Measurements from ENCODE around the gene ANKS6.

The ANKS6 gene

DNA sequence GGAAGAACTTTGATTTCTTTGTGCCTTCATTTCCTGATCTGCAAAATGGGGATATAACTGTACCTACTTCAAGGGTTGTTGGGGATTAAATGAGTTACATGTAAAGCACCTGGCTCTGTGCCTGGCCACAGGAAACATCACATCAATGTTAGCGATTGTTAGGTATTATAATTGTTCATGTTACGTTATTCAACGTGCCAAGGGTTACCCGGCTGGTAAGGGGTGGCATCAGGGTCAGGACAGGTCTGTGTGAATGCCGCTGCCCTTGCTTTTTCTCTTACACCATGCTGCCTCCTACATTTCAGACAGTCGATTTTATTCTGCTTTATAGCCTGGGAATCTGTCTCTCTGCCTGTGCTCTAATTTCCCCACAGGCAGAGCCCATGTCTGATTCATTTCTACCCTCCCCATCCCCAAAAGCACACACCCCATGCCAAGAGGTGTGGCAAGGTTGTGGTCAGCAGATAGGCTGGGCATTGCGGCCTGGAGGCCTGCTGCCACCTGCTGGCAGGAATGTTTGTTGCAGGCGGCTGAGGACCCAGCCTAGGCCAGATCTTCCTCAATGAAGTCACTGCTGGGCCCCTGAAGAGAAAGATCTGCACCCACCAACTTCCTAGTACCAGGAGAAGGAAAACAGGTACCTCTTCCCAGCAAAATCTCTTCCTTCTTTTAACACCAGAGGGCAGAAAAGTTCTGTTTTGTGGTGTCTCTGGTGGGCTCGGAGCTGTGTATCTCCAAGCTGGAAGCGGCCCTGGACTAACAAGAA is 5.3 kb downstream of the ANKS6 start:
- peak; percentile 62 for DNase-seq

DNA sequence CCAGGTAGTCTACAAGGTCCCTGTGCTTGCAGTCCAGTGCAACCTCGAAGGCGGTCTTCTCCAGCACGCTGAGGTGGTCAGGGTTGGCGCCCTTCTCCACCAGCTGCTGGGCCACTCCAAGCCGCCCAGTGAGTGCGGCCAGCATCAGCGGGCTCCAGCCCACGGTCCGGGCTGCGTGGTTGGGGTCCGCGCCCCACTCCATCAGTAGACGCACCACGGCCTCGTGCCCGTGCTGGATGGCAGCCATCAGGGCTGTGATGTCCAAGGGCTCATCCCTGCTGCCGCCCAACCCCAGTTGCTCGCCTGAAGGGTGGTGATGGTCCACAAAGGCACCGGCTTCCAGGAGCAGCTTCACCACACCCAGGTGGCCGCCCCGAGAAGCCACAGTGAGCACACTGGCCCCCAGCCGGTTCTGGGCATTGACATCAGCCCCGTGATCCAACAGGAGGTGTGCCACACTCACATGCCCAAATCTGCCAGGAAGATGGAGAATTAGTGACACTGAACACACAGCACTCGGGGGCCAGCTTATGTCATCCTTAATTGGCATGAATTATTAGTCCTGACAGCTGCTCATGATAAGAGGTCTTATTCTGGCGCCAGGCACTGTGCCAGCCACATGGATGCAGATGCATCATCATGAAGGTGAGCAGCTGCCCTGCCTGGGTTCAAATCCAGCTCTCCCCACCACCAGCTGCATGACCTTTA is 6.1 kb downstream of the ANKS6 start:
- DNase-seq: no peak

DNA sequence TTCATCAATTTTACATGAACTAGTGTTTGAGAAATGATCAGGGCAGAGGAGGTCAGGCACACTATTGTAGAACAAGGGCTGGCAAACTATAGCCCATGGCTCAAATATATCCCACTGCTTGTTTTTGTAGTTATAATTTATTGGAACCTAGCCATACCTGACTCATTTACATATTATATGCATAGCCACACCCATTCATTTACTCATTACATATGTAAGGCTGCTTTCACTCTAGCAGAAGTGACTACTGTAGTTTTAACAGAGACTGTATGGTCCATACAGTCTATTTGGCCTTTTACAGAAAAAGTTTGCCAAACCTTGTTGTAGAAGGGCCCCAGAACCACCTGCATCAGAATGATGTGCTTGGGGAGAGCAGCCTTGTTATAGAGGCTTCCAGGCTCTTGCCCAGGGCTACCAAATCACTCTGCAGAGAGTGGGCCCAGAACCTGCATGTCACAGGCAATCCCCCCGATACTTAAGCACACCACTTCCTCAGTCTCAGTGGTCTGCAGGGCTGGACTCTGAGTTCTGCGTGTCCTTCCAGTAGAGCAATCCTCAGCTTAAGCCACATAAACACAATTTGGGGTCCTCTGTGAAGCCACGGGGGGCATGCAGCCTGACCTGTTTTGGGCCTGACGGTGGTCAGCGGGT is 6.7 kb downstream of the ANKS6 start:
- no peak for DNase-seq

DNA sequence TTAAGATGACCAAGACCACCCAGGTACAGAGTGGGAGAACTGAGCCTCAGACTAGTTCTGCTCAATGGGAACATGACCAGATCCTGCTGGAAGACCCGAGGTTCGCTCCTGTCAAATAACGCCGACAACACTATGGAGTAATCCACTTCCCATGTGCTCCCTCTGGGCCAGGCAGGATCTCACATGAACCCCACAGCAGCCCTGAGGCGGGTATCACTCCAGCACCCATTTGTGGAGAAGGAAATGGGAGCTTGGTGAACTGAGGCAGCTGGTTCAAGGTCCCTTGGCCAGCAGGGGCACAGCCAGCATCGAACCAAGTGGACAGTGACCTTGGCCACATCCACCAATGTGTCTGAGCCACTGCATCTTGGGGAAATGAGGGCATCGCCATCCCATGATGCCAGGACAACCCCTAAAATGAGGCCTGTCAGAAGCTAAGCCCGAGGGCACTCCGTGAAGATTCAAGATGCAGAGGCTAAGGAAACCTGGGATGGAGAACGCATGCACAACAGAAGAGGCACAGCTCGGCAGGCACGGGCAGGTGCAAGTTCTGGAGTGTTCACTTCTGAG is 8.5 kb downstream of the ANKS6 start:
- DNase-seq: no peak

DNA sequence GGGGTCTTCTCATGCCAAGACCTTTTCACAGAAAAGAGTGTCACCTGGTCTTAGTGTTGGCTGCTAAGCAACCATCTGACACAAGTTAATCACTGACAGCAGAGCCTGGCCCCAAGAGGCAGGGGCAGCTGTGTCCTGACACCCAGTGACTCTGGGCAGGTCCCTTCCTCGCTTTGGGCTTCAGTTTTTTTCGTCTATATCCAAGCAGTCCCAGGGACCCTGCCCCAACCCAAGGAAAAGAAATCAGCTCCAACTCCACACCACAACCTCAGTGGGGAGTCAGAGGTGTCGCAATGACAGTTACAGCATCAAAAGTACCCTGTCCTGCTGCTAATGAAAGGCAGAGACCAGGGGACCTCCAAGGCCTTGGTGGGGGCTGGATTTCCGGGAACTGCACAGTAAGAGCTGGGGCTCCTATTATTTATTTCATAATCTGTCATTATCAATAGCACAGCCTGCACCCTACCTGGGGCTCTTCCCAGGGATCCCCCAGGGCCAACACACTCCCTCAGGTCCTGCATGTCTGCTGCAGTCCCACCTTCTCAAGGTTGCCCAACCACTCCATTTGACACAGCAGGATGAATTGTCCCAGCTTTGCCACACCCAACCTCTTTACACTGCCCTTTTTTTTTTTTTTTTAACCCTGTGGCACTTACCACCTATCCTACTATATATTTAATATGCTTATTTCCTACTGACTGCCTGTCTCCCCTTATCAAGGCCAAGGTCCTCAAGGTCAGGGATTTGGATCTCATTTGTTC is 9.4 kb downstream of the ANKS6 start:
- no peak for DNase-seq

DNA sequence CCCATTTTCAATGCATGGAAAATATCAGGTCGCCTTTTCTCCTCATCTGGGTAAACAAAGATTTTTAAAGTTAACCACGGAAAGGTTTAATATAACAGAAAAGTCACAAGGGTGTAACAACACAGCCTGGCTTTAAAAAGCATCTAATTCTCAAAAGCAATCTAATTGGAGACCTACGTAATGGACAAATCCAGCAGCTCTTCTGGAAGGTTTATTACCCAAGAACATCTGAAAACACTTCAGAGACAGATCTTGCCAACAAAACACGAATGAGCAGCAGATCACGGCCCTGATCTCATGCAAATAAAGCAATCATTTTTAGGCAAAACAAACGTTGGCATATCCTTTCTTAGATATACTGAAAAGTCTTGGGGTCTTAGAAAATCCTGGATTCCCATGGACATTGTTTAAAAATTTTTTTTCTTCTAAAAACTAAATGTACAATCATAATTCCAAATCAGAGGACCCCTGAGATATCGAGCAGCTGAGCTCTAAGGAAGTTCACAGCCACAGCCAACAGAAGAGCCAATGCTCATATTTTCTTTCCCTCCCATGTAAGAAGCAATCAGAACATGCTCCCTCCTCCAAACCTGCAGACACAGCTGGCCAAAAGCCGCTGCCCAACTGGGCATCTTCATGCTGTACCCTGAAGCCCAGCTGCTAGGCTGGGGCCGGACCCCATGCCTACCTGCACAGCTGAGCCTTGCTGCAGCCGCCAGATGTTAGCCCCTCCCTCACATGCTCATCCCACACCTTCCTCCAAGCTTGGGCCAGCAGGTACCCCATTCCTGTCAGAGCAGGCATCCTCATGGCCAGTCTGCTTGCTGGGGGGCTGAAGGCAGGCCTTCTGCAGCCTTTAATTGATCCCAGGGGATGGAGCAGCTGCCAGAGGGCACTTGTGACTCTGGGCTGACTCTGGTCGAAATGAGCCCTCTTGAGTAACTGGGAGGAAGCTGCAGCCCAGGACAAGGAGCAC is 11.2 kb downstream of the ANKS6 start:
- no peak for DNase-seq

DNA sequence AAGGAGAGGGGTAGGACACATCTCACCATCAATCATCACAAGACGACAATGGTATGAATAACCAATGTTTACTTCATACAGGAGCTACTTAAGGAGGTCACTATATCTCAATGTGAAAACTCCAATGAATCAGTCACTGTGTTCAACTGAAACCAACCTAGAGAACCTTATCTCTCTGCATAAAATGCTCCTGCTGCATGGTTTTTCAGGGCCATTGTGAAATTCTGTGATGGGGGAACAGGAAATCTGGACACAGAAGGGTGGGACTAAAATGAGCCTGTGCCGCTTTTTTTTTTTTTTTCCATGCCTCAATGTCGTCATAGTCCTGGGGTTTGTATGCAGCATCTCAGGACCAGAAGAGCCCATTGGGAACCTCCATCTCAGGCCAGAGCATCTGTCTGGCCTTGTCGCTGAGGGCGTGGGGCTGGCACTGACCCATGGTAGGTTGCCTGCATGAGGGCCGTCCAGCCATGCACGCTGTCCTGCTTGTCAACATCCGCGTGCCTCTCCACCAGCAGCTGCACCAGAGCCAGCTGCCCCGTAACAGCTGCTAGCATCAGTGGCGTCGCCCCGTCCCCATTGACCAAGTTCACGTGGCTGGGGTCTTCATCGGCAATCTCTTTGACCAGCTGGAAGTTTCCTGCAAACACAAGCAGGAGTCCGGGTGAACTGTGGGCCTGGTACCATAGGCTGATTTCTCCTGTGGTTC is 12.7 kb downstream of the ANKS6 start:
- no peak for DNase-seq

DNA sequence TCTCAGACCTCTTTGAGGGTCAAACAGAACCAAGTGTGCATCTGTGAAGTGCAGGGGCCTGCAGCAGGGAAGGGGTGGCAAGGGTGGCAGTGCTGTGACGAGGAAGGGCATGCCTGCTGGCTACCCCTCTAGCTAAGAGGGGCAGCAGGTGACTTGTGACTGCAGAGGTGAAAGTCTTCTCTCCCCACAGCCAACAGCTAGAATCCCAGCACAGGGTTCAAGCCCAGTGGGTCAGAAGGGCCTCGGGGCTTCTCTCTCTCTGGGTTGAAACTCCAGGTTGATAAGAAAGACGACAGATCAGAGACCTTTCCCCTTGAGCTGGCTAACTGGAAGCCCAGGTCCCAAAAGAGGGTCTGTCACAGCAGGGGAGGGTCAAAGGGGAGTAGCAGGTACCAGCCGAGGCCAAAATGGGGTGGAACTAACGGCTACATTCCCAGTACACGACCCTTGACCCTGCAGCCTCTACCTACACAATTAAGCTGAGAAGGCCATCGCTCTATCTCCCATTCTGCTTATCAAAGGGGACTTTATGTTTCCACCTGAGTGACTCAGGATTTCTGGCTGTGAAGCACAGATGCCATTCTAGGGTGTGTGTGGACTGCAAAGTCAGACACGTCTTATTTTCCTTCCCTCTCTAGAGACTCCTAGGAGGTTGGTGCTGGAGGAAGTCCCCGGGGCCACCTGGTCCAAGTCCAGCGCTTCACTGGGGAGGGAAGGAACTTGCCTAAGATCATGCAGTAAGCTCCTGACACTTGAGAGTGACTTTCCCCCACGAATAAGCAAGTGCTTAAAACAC is 14.6 kb downstream of the ANKS6 start:
- no peak for DNase-seq

DNA sequence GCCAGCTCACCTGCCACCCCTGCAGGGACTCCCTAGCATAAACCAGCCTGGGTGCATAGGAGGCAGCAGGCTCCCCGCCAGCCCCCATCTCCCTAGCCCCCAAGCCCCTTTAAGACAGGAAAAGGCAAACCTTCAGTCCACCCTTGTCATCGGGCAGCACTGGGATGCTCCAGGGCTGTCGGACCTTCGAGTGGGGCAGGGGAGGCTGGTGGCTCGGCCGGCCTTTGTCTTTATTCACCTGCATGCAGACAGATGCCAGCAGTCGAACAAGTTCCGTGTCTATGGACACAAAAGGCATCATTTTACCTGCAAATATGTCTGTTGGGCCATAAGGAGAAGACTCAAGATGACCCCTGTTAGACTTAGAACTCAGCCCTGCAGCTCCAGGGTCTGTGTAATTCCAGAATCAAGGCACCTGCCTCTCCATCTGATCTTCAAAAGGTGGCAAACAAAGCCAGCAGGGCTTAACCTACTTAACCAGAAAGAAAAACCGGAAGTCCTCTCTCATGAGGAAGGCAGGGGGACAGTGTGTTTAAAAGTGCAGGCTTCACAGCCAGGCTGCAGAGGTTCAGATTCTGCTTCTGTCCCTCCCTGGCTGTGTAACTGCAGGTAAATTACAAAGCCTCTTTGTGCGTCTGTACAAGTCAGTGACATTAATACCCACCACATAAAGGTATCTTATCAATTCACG is 16.2 kb downstream of the ANKS6 start:
- DNase-seq: no peak

DNA sequence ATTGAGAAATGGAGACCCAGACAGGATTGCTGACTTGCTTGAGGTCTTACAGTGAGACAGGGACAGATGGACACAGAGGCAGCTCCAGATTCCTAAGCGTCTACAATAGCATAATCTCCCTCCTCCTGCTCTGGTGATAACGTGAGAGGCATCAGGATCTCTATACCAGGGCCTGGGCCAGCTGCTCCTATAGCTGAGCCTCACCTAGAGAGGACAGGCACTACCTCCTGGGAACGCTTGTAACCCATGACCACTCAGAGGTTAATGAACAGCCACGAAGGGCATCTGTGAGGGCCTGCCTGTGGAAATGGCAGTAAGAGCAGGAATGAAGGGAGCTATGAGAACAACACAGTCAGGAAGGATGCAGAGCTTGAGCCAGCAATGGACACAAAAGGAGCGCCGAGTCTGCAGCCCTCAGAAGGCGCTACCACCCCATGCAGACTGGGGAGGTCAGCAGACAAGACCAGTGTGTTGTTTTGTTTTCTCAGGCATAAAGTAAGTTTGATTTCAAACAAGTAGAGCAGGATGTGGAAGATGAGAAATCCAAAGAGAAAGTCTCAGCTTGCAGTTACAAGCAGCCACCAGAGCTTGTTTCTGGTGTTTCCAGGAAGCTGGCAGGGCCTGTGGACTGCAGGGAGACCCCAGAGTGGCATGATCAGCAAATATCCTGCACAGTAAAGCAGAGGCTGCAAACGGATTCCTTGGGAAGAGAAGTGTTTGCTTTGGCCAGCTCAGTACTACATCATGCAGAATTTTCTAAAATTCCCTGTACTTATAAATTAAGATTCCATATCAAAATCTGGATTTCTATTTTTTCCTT is 17.4 kb downstream of the ANKS6 start:
- no peak for DNase-seq

DNA sequence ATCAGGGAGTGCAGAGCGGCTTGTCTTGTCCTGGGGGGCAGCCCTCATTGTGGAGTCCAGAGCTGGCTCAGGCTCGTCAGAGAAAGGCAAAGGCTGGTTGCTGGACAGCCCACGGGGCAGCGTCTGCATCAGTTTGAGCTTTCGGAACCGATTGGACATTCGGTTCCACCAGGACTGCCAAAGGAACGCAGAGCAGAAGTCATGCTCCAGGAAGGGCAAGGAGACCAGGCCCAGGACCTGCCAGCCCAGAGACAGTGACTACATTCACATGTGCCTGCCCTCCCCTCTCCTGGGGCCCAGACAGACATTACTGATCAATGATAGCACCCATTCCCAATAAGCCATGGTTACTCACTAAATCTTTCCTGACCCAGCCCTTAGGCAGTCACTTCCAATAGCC is 18.1 kb downstream of the ANKS6 start:
- DNase-seq: no peak

DNA sequence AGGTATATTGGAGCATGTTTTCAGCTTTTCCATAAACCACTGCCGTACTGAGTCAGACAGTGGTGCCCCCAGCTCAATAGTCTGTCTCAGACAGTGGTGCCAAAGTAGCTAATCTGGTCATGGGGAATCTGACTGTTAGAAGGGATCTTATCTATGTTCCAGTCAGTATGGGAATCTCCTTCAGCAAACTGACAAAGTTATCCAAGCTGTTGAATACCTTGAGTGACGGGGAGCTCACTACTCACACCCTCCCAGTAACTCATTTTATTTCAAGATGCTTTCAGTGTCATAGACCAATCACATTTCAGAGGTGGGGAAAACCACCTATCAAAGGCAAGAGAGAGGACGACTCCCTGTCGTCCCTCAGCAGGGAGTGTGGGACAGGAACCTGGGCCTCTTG is 18.7 kb downstream of the ANKS6 start:
- no peak for DNase-seq

DNA sequence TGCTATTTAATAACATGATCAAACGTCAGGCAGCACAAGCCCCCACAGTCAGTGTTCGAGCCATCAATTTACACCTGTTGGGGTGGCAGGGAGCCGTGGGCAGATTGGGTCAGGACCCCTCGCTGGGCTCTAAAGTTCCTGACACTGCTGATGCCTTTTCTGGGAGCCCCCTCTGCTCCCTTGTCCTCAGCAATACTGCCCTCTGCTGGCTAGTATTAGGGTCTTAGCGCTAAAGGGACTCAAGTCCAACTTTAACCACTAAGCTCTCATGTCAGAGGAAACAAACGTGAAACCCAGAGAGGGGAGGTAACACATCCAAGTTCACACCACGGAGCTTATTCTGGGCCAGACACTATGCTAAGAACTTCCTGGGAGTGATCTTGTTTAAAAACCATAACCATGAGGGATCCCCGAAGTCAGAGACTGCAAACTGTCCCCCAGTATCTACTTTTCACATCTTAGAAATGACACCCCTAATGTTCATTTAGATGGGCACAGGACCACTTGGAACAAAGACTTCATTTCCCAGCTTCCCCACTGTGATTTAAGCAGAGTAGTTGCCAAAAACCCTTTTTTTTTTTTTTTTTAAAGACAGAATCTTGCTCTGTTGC is 20.4 kb downstream of the ANKS6 start:
- no peak for DNase-seq

DNA sequence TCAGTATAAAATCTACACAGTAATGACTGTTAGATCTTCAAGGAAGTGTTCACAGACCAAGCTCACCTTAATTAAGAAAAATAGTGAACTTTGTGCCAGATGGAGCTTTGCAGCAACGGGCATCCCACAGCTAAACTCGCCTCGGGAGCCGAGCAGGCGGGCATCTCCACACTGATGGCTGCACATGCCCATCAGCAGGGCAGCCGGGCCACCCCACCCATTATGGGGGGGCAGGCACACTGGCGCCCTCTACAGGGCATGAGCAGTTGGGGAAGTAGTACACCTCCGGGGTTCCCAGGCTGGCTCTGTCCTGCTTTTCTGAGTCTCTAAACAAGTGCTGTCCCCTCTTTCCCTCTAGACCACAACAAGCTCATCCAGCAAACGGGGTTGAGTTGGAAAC is 21.6 kb downstream of the ANKS6 start:
- no peak for DNase-seq

DNA sequence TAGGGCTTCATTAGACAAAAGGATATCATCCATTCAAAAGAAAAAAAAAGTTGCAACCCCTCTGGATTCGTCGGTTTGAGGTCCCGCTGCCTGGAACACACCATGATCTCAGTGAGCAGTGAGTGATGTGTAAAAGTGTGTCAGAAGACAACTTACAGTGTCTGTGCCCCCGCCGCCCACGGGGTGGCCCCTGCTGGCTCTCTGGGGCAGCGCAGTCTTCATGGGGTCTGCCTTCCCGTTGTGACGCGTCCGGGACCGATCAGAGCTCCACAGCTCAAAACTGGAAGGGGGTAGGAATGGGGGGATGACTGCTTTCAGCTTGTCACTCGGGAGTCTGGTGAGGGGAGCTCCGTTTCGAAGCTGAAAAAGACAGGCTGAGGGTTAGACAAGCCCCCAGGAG is 22.6 kb downstream of the ANKS6 start:
- DNase-seq: no peak

DNA sequence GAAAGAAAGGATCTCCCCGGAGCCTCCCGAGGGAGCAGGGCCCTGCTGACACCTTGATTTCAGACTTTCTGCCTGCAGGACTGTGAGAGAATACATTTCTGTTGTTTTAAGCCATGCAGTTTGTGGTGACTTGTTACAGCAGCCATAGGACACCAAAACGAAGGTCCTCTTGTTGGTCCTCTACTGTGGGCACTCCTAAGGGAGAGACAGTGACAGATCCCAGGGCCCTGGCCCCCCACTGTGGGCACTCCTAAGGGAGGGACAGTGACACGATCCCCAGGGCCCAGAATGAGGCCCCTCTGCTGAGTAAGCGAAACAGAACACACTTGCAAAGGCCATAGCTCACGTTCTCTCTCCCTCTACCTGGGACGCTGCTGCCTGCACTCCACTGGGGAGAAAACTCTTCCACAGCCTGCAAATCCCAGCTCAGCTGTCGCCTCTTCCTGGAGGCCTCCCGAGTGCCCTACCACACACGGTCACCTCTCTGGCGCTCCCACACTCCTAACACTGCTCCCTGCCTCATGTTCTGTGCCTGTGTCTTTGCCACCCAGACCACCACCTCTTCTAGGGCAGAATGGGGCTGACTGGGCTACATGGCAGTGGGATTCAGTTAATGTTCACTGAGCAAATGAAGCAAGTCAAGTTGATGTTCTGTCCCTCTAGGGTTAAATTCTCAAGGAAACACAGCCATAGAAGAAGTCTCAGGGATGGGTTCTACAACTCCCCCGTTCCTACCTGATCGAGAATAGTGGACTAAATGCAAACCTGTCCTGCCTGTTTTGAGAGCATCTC is 23.8 kb downstream of the ANKS6 start:
- DNase-seq: no peak

DNA sequence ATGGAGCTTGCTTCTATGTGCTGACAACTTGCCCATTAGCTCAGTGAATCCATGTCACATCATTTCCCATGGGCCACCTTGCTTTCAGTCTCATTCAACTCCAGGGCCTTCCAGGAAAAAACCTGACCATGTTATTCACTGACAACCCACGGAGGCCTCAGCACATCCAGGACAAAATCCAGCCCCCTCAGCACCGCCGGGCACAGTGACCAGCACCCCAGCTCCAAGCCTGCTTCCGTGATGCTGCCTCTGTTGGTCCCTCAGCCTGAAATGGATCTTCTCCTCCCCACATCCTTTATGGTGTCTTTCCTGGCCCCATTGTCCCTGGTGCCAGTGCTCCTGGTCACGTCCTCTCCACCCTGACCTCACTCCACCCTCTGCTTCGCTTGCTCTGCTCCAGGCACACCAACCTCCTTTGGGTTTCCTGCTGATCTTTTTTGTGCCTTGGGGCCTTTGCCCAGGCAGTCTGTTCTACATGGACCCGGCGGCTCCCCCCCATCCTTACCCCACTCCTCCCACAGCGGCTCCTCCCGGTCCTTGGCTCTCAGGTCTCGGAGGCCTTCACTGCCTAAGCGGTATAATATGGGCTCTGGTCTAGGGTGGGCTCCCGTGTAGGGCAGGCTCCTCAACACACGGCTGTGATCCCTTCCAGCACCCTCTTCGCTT is 25.0 kb downstream of the ANKS6 start:
- DNase-seq: no peak
